Stomach smooth muscle (tissue), 2 donors: Measurements from ENCODE around the gene PPFIA2.

Experiments used
- H3K27ac ChIP-seq: one replicate; pipeline ENCODE4 v1.7.0; 2013; ENCODE audit warnings: mild to moderate bottlenecking, low read length, inconsistent platforms
- H3K27me3 ChIP-seq, 2 donors: one replicate each; pipeline ENCODE4 v1.7.0; 2013; ENCODE audit warnings: low read length in 2 of 2; ENCODE audit not compliant: insufficient read depth in 2 of 2, control insufficient read depth in 1 of 2
- H3K36me3 ChIP-seq, 2 donors: one replicate each; pipeline ENCODE4 v1.7.0; 2013; ENCODE audit warnings: low read length in 2 of 2; ENCODE audit not compliant: control insufficient read depth in 2 of 2, insufficient read depth in 2 of 2
- H3K4me1 ChIP-seq: one replicate; pipeline ENCODE4 v1.7.0; 2013; ENCODE audit warnings: low read length; ENCODE audit not compliant: control insufficient read depth, insufficient read depth
- H3K4me3 ChIP-seq, 2 donors: one replicate each; pipeline ENCODE4 v1.7.0; 2013; ENCODE audit warnings: low read length in 2 of 2
- H3K9ac ChIP-seq, 2 donors: one replicate each; pipeline ENCODE4 v1.7.0; 2013; ENCODE audit warnings: low read length in 2 of 2, mild to moderate bottlenecking in 1 of 2
- H3K9me3 ChIP-seq, 2 donors: one replicate each; pipeline ENCODE4 v1.7.0; 2013; ENCODE audit warnings: low read length in 2 of 2; ENCODE audit not compliant: control insufficient read depth in 2 of 2
- donor health status: healthy.
- donor health status: Pancreatic carcinoma.

PPFIA2 gene

GRCh38 chr12:81450920-81451739 is 308.0 kb downstream of the PPFIA2 start:
- Histone ChIP-seq H3K27ac (no peak overlapping the region), H3K27me3 (no peaks in the 10 kb centered on the region)

DNA sequence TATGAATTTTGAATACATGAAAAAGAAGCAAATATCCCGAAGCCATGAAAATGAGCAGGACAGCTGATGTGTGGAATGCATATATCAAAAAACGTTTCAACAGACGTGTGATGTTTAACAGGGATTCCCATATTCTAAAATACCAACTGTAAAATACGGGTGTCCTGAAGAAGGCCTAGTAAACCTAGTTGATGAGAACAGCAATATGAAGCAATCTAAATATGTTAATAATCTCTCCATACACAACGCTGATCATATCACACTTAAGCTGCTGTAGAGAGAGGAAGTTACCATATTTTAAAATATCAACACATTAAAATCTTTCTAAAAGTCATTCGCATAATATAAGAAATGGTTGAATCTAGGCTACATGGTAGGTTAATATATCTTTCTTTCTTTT is 317.5 kb downstream of the PPFIA2 start:
- H3K27me3 ChIP-seq: no peaks in the 10 kb centered on the region
- no peaks in the 10 kb centered on the region for H3K9me3 ChIP-seq
- no peaks in the 10 kb centered on the region for H3K4me1 ChIP-seq
- no peak overlapping the region for H3K9ac ChIP-seq
- H3K36me3 ChIP-seq: no peaks in the 10 kb centered on the region
- no peak overlapping the region for H3K27ac ChIP-seq
- H3K4me3 ChIP-seq: no peak overlapping the region

More at GRCh38 chr12:81450920-81451739, 308.0 kb downstream of the PPFIA2 start:
- no peaks in the 10 kb centered on the region for H3K4me1 ChIP-seq
- H3K36me3 ChIP-seq: no peaks in the 10 kb centered on the region
- H3K4me3 ChIP-seq: no peak overlapping the region
- H3K9ac ChIP-seq: no peak overlapping the region
- no peaks in the 10 kb centered on the region for H3K9me3 ChIP-seq

- no peak overlapping the region for H3K4me3 ChIP-seq
- no peaks in the 10 kb centered on the region for H3K4me1 ChIP-seq
- no peaks in the 10 kb centered on the region for H3K27me3 ChIP-seq
- H3K9me3 ChIP-seq: no peaks in the 10 kb centered on the region
- no peak overlapping the region for H3K9ac ChIP-seq
- H3K27ac ChIP-seq: no peak overlapping the region
- no peaks in the 10 kb centered on the region for H3K36me3 ChIP-seq
These were observed 319.1 kb downstream of the PPFIA2 start for GRCh38 chr12:81440001-81440400.

DNA sequence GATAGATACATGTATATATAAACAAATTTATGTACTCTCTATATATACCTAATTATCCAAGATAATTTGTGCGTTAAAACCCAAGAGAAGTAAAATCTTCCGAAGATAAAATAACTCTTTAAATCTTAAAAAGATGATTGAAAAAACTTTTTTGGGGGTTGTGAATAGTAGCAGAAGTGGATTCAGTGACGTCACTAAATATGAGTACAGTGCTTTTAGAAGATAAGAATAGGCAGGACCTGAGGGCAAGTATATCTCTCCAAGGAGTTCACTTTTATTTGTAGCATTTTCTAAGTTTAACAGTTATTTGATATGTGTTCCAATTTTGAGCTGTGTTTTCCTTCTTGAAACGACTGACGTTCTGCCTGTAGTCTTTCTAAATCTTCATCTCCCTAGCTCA is 319.8 kb downstream of the PPFIA2 start:
- H3K9me3 ChIP-seq: no peaks in the 10 kb centered on the region
- H3K27me3 ChIP-seq: no peaks in the 10 kb centered on the region
- no peak overlapping the region for H3K4me3 ChIP-seq
- no peaks in the 10 kb centered on the region for H3K36me3 ChIP-seq
- no peaks in the 10 kb centered on the region for H3K4me1 ChIP-seq
- H3K9ac ChIP-seq: no peak overlapping the region
- no peak overlapping the region for H3K27ac ChIP-seq

GRCh38 chr12:81417056-81417455 is 342.1 kb downstream of the PPFIA2 start:
- H3K9ac ChIP-seq: no peak overlapping the region

GRCh38 chr12:81416571-81416970 is 342.6 kb downstream of the PPFIA2 start:
- Histone ChIP-seq H3K9me3 (peaks cover 0 to 3% of the 10 kb centered on the region in 2 donors), H3K9ac (no peak overlapping the region), H3K4me1 (no peaks in the 10 kb centered on the region), H3K36me3 (no peaks in the 10 kb centered on the region), H3K4me3 (no peak overlapping the region), H3K27me3 (no peaks in the 10 kb centered on the region), H3K27ac (no peak overlapping the region)

More at GRCh38 chr12:81417056-81417455, 342.1 kb downstream of the PPFIA2 start:
- Histone ChIP-seq H3K27me3 (no peaks in the 10 kb centered on the region), H3K9me3 (peaks cover 0 to 3% of the 10 kb centered on the region in 2 donors), H3K4me1 (no peaks in the 10 kb centered on the region), H3K36me3 (no peaks in the 10 kb centered on the region), H3K27ac (no peak overlapping the region), H3K4me3 (no peak overlapping the region)

DNA sequence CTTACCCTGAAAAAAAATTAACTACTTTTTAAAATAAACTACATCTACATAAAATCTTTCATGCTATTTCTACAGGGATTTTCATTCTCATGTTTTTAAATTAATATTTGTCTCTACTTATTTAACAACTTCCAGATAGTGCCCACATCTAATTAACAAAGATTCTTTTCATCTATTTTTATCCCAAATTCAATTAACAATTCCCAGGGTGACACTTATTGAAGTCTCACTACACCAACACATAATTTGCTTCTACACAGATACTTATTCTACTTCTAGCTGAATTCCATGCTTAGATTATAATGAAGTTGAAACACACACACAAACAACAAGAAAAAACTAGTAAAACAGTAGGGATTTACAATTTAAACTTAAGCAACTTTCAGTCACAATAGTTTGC is 344.7 kb downstream of the PPFIA2 start:
- H3K9me3 ChIP-seq: peaks cover 0 to 3% of the 10 kb centered on the region in 2 donors
- no peaks in the 10 kb centered on the region for H3K27me3 ChIP-seq
- H3K4me3 ChIP-seq: no peak overlapping the region
- no peak overlapping the region for H3K27ac ChIP-seq
- H3K36me3 ChIP-seq: no peaks in the 10 kb centered on the region
- no peaks in the 10 kb centered on the region for H3K4me1 ChIP-seq
- no peak overlapping the region for H3K9ac ChIP-seq

- Histone ChIP-seq H3K27ac (no peak overlapping the region), H3K4me3 (no peak overlapping the region), H3K9me3 (peaks cover 0 to 3% of the 10 kb centered on the region in 2 donors), H3K27me3 (no peaks in the 10 kb centered on the region), H3K36me3 (no peaks in the 10 kb centered on the region), H3K4me1 (no peaks in the 10 kb centered on the region), H3K9ac (no peak overlapping the region)
These were observed 346.2 kb downstream of the PPFIA2 start for GRCh38 chr12:81412940-81413339.

GRCh38 chr12:81403348-81403747 is 355.8 kb downstream of the PPFIA2 start:
- no peak overlapping the region for H3K27ac ChIP-seq
- no peaks in the 10 kb centered on the region for H3K4me1 ChIP-seq
- no peak overlapping the region for H3K4me3 ChIP-seq
- H3K9ac ChIP-seq: no peak overlapping the region
- no peaks in the 10 kb centered on the region for H3K9me3 ChIP-seq
- no peaks in the 10 kb centered on the region for H3K36me3 ChIP-seq
- no peaks in the 10 kb centered on the region for H3K27me3 ChIP-seq

- Histone ChIP-seq H3K27me3 (no peaks in the 10 kb centered on the region), H3K27ac (no peak overlapping the region), H3K9ac (no peak overlapping the region), H3K4me1 (no peaks in the 10 kb centered on the region), H3K36me3 (no peaks in the 10 kb centered on the region), H3K4me3 (no peak overlapping the region), H3K9me3 (no peaks in the 10 kb centered on the region)
These were observed 357.9 kb downstream of the PPFIA2 start for GRCh38 chr12:81401241-81401640.

DNA sequence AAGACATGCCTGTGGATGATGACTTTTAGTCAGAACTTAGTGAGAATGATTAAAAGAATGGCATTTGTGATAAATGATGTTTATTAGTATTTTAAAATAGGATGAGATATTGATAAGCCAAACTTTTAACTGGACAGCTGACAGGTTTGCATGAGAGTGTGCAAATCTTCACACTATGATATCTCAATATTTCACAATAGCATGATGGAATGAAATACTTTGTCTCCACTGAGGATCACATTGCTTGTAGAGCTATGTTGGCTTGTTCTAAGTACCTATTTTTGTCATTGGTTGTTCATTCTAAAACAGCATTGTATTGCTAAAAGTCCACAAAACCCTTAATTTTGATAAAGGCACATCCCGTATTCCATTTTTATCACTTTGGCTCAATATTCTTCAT is 359.1 kb downstream of the PPFIA2 start:
- Histone ChIP-seq H3K4me3 (no peak overlapping the region), H3K4me1 (no peaks in the 10 kb centered on the region), H3K27me3 (no peaks in the 10 kb centered on the region), H3K9ac (no peak overlapping the region), H3K27ac (no peak overlapping the region), H3K9me3 (no peaks in the 10 kb centered on the region), H3K36me3 (no peaks in the 10 kb centered on the region)
